GM19035 (cell line): ENCODE results near the gene SLC12A4.

Experiments used
- ATAC-seq: cut with Tn5 transposase; IDR thresholded peaks from one replicate; pipeline ENCODE4 v1.9.1; 2021; ENCODE audit not compliant: unreplicated experiment

The SLC12A4 gene

GRCh38 chr16:67963662-67964321, 4.6 kb downstream of the SLC12A4 start:
- no peak for ATAC-seq

DNA sequence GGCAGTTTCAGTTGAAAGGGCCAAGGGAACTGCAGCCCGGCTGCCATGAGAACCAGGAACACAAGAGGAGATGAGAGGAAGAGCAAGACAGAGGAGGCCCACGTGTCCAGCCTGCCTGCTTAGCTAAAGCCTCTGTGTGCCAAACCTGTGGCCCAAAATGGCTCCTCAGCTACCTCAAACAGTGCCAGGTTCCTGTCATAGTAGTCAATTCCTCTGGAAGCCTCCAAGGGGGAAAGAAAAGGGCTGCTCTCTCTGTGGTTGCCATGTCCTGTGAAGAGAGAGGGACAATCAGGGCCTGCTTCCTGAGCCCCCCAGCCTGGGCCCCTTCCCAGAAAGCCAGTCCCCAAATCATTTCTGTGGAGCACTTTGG, 5.2 kb downstream of the SLC12A4 start:
- ATAC-seq: no peak

GRCh38 chr16:67962135-67962534, 6.3 kb downstream of the SLC12A4 start:
- ATAC-seq: no peak

GRCh38 chr16:67961551-67961957, 6.9 kb downstream of the SLC12A4 start:
- no peak for ATAC-seq

DNA sequence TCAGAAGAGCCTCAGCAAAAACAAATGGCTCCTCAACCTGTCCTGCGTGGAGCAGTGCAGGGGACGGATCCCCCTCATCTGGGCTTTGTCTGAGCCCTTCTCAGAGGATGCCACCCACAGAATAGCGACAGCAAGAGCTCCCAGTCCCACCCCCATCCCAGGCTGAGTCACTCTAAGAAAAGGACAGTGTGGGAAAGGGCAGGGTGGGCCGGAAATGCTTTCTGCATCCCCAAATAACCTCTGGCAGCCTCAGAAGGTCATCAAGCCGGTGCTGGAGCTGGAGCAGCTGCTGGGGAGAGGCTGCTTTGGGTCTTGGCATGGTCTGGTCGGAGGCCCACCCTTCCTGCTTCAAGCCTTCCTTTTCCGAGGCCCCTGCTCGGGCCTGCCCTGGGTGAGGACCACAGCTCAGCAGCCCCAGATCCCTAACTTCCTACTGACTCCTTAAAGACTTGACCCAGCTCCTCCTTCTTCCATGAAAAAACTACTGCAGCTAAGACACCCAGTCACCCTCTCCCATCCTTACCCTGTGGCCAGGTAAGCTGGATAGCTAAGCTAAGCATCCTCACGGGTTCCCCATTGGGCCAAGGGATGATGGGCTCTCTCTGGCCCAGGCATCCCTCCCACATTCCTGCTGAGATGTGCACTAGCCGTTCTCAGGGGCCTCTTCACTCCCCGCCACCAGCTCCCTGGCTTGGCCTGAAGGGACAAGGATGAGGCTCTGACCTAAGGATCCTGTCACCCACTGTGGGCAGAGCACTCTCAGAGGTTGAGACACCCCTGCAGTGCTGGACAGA, 8.7 kb downstream of the SLC12A4 start:
- no peak for ATAC-seq

DNA sequence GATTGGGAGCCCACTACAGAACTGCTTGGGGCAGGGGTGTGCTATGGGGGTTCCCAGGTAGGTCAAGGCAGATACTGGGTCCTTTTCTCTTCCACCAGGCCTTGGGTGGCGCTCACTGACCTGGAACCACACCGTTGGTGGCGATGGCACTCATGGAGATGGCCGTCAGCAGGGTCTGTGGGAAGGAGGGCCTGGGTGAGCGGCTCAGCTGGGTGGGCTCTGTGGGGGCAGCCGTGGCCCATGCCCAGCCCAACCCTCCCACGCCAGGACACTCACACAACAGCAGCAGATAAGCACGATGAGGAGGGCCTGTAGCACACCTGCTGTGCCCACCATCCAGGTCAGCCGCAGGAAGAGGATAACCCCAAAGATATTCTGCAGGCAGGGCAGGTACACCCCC, 10.8 kb downstream of the SLC12A4 start:
- no peak for ATAC-seq

DNA sequence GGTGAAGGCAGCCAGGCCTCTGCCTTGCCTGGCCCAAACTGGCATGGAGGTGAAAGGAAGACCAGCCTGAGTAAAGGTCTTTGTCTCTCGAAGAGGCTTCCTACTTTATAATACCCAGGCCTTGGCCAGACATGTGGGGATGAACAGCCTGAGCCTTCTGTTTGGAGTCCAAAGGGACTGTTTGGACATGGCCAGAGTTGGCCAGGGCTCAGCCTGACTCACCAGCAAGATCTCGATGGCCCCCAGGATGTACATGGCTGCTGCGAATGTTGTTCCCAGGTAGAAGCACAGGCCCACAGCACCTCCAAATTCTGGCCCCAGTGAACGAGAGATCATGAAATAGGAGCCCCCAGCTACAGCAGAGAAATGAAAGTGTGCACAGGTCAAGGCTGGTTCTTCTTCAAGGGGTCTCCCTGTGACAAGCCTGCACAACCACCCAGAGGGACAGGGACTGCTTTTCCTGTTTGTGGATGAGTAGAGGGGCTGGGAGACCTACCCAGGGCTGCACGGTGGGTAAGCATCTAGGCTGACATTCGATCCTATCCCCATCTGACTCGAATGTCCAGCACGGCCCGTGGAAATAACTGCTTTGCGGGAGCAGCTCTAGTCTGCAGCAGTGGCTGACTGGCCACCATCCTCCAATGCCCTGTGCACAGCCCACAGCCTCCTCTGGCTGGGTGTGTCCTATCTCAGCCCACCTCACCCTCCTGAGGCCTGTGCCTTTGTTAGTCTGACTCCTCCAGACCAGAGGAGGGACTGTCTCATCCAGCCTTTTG, 13.8 kb downstream of the SLC12A4 start:
- no peak for ATAC-seq

DNA sequence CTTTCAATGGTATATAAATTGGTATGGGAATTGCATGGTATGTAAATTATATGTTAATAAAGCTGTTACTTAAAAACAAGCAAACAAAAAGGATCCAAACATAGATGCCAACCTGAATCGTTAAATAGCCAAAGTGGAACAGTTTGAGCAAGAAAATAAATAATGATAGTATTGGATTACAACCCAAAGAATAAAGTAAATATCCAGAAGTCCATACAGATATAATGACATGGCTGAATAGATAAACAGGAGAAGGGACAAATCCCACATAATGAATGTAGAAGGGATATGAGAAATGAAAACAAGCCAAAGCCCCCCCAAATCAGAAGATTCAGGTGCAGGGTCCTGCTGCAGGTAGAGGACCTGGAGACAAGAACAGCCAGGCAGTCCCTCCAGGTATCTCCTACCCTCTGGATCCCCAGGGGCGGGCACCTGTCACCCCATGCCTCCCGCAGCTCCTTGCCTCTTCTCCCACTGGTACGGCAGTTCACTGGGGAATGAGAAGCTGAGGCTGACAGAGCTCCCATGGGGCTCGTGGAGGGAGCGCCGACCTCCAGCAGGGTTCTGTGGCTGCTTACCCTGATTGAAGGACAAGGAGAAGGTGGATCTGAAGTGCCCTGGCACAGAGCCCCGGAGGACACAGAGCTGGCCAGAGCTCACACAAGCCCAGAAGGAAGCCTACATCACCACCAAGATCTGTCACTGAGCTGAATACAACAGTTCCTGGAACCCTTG, 14.6 kb downstream of the SLC12A4 start:
- ATAC-seq: no peak

- no peak for ATAC-seq
These were observed 17.0 kb downstream of the SLC12A4 start for GRCh38 chr16:67951485-67951884.

- ATAC-seq: no peak
These were observed 18.0 kb downstream of the SLC12A4 start for GRCh38 chr16:67950335-67950843.

DNA sequence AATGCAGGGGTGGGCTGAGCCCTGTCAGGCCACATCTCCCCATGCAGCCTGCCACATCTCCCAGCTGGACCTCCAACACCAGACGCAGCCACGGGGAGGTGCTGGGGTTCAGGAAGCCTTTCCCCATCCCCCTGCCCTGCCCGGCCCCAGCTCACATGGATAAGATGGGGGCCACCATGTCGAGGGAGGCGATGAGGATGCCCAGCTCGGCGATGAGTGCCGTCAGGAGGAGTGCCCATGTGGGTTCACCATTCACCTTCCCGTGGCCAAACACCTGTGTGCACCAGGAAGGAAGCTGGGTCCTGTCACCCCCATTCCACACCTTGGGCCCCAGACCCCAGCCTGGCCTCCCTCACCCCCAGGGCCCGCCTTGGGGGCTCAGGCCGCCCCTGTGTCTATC, 18.8 kb downstream of the SLC12A4 start:
- no peak for ATAC-seq

- no peak for ATAC-seq
These were observed 20.4 kb downstream of the SLC12A4 start for GRCh38 chr16:67948015-67948414.

GRCh38 chr16:67946966-67947558, 21.4 kb downstream of the SLC12A4 start:
- no peak for ATAC-seq

DNA sequence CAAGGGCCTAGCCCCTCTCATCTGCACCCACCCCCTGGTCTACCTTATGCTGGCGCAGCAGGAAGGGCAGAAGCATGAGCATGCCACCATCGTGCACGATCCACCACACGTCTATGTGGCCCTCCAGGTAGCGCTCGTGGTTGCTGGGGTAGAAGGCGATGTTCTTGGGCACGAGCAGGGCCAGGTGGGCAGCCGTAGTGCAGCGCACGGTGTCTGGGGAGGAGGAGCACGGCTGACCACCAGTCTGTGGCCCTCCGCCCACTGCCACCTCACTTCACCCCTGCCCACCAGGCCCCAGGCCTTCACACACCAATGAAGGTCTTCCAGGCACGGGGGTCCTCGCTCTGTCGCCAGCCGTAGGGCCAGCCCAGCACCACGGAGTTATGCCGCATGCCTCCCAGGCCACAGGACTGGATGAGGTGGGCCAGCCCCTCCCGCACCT, 22.3 kb downstream of the SLC12A4 start:
- ATAC-seq: no peak

DNA sequence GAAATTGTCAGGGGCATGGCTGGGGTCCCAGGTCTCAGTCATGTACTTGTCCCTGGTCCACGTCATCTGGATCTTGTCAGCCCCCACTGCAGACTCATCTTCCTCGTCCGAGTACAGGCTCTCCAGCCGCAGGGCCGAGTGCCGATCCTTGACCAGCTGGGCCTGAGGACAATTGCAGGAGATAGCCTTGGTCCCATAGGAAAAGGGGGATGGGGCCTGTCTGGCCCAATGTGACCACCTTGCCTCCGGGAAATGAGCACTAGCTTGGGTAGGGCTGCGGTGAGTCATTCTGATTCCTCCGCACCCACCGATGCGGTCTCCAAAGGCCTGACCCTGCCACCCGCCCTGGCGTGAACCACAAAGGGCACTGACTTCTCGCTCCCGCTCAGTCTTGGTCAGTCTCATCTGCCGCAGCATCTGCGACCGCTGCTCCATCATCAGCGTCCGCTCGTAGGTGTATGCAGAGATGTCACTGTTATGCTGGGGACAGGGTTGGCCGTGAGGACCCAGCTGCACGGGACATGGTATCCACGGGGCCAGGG, 23.0 kb downstream of the SLC12A4 start:
- no peak for ATAC-seq

DNA sequence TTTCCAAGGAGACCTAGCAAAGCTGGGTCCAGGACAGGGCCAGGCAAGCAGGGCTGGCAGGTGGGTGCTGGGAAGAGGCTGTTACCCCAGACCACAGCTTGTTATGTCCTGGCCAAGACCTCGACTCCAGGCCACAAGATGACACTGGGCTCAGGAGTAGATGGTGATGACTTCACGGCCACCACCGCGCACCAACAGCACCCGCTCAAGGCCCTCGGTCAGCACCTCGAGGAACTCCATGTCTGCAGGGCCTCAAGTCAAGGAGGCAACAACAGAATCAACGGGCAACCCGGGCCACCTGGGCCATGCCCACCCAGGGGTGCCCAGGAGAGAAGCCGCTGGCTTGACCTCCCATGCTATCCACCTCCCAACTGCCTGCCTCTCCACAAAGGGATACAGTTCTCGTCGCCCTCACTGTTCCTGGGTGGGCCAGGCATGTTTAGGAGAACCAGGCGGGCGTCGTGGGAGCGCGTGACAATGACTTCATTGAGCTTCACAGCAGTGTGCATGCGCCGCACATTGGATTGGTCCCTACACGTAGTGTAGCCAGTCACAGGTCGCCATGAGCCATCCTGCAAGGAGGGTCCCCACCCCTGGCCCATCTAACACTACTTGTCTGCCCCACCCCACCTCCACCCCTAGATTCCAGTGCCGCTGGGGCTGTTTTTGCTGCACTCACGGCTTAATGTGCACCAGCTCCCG, 23.6 kb downstream of the SLC12A4 start:
- no peak for ATAC-seq

GRCh38 chr16:67943619-67944504, 24.6 kb downstream of the SLC12A4 start, which contains the start of gene LCAT:
TSS of gene LCAT (minus strand) at chr16:67944120. CDS start at chr16:67944101, 19 bp downstream.
- ATAC-seq: no peak

DNA sequence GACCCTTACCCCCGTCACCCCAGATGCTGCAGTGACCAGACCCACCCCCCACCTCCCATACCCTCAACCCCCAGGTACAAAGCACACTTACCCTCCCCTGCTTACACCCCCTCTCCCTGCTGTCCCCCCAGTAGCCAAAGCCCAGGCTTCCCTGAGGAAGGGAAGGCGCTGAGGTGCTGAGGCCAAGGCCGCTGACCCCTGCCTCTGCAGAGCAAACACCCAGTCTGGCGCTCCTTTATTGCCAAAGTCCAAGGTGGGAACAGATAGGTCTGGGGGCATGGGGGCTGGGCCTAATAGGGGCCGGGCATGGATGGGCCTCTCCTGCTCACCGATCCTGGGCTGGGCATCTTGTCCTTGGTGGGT, 25.2 kb downstream of the SLC12A4 start:
- no peak for ATAC-seq
